Measurements from ENCODE around the gene KIF1A.

- no peak for TF ChIP-seq ZNF263 (CRISPR knock-in tag; IDR thresholded peaks at IDR 0.05; ENCODE audit: low read depth)
- TF ChIP-seq JUN (CRISPR knock-in tag; IDR thresholded peaks at IDR 0.05) = no peak
- no peak for TF ChIP-seq CTCF (IDR thresholded peaks at IDR 0.05)
- TF ChIP-seq ETV6 (CRISPR knock-in tag; IDR thresholded peaks at IDR 0.05) = no peak
These were observed 35.2 kb downstream of the KIF1A start for GRCh38 chr2:240784629-240785423.
